ENCODE results near the gene SEC14L3.

GRCh38 chr22:30471616-30472318 is at the start of gene SEC14L3:
- TF ChIP-seq CTCF (IDR thresholded peaks at IDR 0.05) (no peak), POLR2A (IDR thresholded peaks at IDR 0.05) (no peak)
